HEK293T (cell line): ENCODE data around the gene CGREF1.

Experiments
- CTCF ChIA-PET: fragments of 350-600 bp; formaldehyde crosslinking; extraction: SDS; loops from one replicate; lab custom pipeline; 2021; ENCODE audit warnings: antibody characterized with exemption, inconsistent platforms; lab: Yijun Ruan, JAX
- POLR2A ChIA-PET: fragments of 350-600 bp; formaldehyde crosslinking; extraction: SDS; loops from one replicate; lab custom pipeline; 2020; ENCODE audit warnings: antibody characterized with exemption, inconsistent platforms; lab: Yijun Ruan, JAX
- DNase-seq: peaks from one replicate; pipeline ENCODE4 v3.0.0; 2012; ENCODE audit warnings: mixed read lengths; ENCODE audit errors: extremely low spot score
- ARNT ChIP-seq: fragments of 450-650 bp; IDR thresholded peaks from 2 replicates; pipeline ENCODE4 v1.6.1; 2017; ENCODE audit warnings: mild to moderate bottlenecking
- BHLHE40 ChIP-seq: fragments of 450-650 bp; IDR thresholded peaks from 2 replicates; pipeline ENCODE4 v1.6.1; 2016; ENCODE audit warnings: mild to moderate bottlenecking, moderate library complexity, borderline replicate concordance
- CTBP1 ChIP-seq: fragments of 450-650 bp; IDR thresholded peaks from 2 replicates; pipeline ENCODE4 v1.6.1; 2016; ENCODE audit warnings: borderline replicate concordance
- ELF4 ChIP-seq: fragments of 450-650 bp; IDR thresholded peaks from 2 replicates; pipeline ENCODE4 v1.6.1; 2017; ENCODE audit warnings: antibody characterized with exemption
- FOXA1 ChIP-seq: fragments of 450-650 bp; IDR thresholded peaks from 2 replicates; pipeline ENCODE4 v1.6.1; 2016; ENCODE audit warnings: mild to moderate bottlenecking
- FOXK2 ChIP-seq: fragments of 450-650 bp; IDR thresholded peaks from 2 replicates; pipeline ENCODE4 v1.6.1; 2016; ENCODE audit warnings: mild to moderate bottlenecking
- FOXM1 ChIP-seq: fragments of 450-650 bp; IDR thresholded peaks from 2 replicates; pipeline ENCODE4 v1.6.1; 2017; ENCODE audit warnings: mild to moderate bottlenecking, borderline replicate concordance
- HDGF ChIP-seq: fragments of 450-650 bp; IDR thresholded peaks from 2 replicates; pipeline ENCODE4 v1.6.1; 2017; ENCODE audit warnings: antibody characterized with exemption, borderline replicate concordance
- L3MBTL2 ChIP-seq: fragments of 450-650 bp; conservative IDR thresholded peaks from 2 replicates; pipeline ENCODE4 v1.6.1; 2016; ENCODE audit warnings: mild to moderate bottlenecking
- LEF1 ChIP-seq: fragments of 450-650 bp; IDR thresholded peaks from 2 replicates; pipeline ENCODE4 v1.6.1; 2017; ENCODE audit warnings: mild to moderate bottlenecking, borderline replicate concordance
- NFRKB ChIP-seq: fragments of 450-650 bp; IDR thresholded peaks from 2 replicates; pipeline ENCODE4 v1.6.1; 2016; ENCODE audit warnings: mild to moderate bottlenecking, moderate library complexity
- PKNOX1 ChIP-seq: fragments of 450-650 bp; IDR thresholded peaks from 2 replicates; pipeline ENCODE4 v1.6.1; 2016
- SP1 ChIP-seq: fragments of 450-650 bp; IDR thresholded peaks from 2 replicates; pipeline ENCODE4 v1.6.1; 2017
- SUZ12 ChIP-seq: fragments of 450-650 bp; IDR thresholded peaks from 2 replicates; pipeline ENCODE4 v1.6.1; 2016; ENCODE audit warnings: mild to moderate bottlenecking
- TARDBP ChIP-seq: fragments of 450-650 bp; IDR thresholded peaks from 2 replicates; pipeline ENCODE4 v1.6.1; 2016
- ZNF384 ChIP-seq: fragments of 450-650 bp; IDR thresholded peaks from 2 replicates; pipeline ENCODE4 v1.6.1; 2016

Gene CGREF1

GRCh38 chr2:27145682-27146081 is 26.8 kb upstream of the CGREF1 start:
- POLR2A ChIA-PET: interaction anchor here (0.8 to 1.2 kb wide), 2 partner anchors 11 to 12 kb away, joined by 3 to 4 read pairs; partner anchors contain the start of gene PREB
- no peak for TF ChIP-seq SUZ12
- TF ChIP-seq SP1: no peak
- TF ChIP-seq BHLHE40: no peak
- TF ChIP-seq L3MBTL2: no peak
- no peak for TF ChIP-seq PKNOX1
- TF ChIP-seq FOXA1: no peak
- no peak for TF ChIP-seq FOXK2
- no peak for TF ChIP-seq CTBP1
- no peak for TF ChIP-seq ELF4
- no peak for TF ChIP-seq ZNF384
- DNase-seq: no peak
- CTCF ChIA-PET: interaction anchor here (1.2 kb wide), 1 partner anchor 24 kb away, joined by 3 read pairs; no protein-coding TSS in a partner anchor

GRCh38 chr2:27143285-27143684 is 24.4 kb upstream of the CGREF1 start:
- CTCF ChIA-PET: no interaction called here
- DNase-seq: no peak
- POLR2A ChIA-PET: no interaction called here
- TF ChIP-seq SP1 (no peak), L3MBTL2 (no peak), ELF4 (no peak), FOXM1 (no peak), HDGF (no peak), FOXK2 (no peak), BHLHE40 (no peak), TARDBP (no peak), ARNT (no peak), FOXA1 (no peak), NFRKB (no peak), SUZ12 (no peak), LEF1 (no peak), ZNF384 (no peak), PKNOX1 (no peak), CTBP1 (no peak)

GRCh38 chr2:27139310-27139709 is 20.4 kb upstream of the CGREF1 start, which contains the start of gene PRR30:
PRR30 (minus strand) TSS chr2:27139410; CDS start chr2:27138329, 1,081 bp downstream.
- ChIA-PET POLR2A (no interaction called here), CTCF (interaction anchor here (1.2 kb wide), 1 partner anchor 11 kb away, joined by 5 read pairs; no protein-coding TSS in a partner anchor)
- DNase-seq: no peak
- TF ChIP-seq HDGF: no peak
- TF ChIP-seq LEF1: no peak
- no peak for TF ChIP-seq TARDBP
- TF ChIP-seq ARNT: no peak
- no peak for TF ChIP-seq BHLHE40
- no peak for TF ChIP-seq NFRKB
- no peak for TF ChIP-seq ELF4
- no peak for TF ChIP-seq CTBP1

GRCh38 chr2:27138111-27138510 is 19.2 kb upstream of the CGREF1 start:
- ChIA-PET POLR2A (no interaction called here), CTCF (no interaction called here)
- no peak for TF ChIP-seq L3MBTL2
- no peak for TF ChIP-seq ARNT
- TF ChIP-seq HDGF: no peak
- TF ChIP-seq FOXK2: no peak
- no peak for TF ChIP-seq NFRKB
- no peak for TF ChIP-seq FOXA1
- no peak for TF ChIP-seq LEF1
- no peak for TF ChIP-seq PKNOX1
- TF ChIP-seq TARDBP: no peak
- no peak for TF ChIP-seq ZNF384
- no peak for DNase-seq

GRCh38 chr2:27137322-27137935 is 18.5 kb upstream of the CGREF1 start:
- DNase-seq: no peak
- ChIA-PET CTCF (no interaction called here), POLR2A (no interaction called here)
- TF ChIP-seq L3MBTL2 (no peak), ZNF384 (no peak), PKNOX1 (no peak), NFRKB (no peak), CTBP1 (no peak), SP1 (no peak), TARDBP (no peak), ELF4 (no peak), FOXA1 (no peak), FOXM1 (no peak), LEF1 (no peak), ARNT (no peak), BHLHE40 (no peak), FOXK2 (no peak), SUZ12 (no peak), HDGF (no peak)

GRCh38 chr2:27136751-27137150 is 17.8 kb upstream of the CGREF1 start:
- ChIA-PET CTCF (no interaction called here), POLR2A (no interaction called here)
- no peak for TF ChIP-seq CTBP1
- DNase-seq: no peak
